ENCODE data around the gene LRP8. TPM values are rescaled to one million over a fixed set of nuclear protein-coding genes. Genes with fewer than 3 reads are reported as not detected.

LRP8 gene
- total and polyA plus RNA-seq, 4 donors = 0.15 to 0.75 (median 0.29) TPM

- TF ChIP-seq CTCF (IDR thresholded peaks at IDR 0.05; ENCODE audit: low read depth, low read length, missing input control) (no peak), YY1 (IDR thresholded peaks at IDR 0.05) (no peak), RAD21 (IDR thresholded peaks at IDR 0.05) (no peak)
These were observed 12.8 kb downstream of the LRP8 start (continued) for GRCh38 chr1:53315046-53315445.

GRCh38 chr1:53314606-53315005 is 13.3 kb downstream of the LRP8 start:
- DNase-seq (ENCODE audit: low spot score) = no peak
- Histone ChIP-seq H3K27ac (ENCODE audit: low read depth in 1 of 2, low read length in 2 of 2) (no peak overlapping the region), H3K9ac (ENCODE audit: low read depth in 1 of 2, low read length in 2 of 2) (no peak overlapping the region), H3K36me3 (ENCODE audit: control insufficient read depth in 4 of 4, insufficient read depth in 3 of 4, low read depth in 1 of 4, low read length in 3 of 4) (no peaks in the 10 kb centered on the region), H3K4me3 (ENCODE audit: low read depth in 1 of 3, low read length in 3 of 3) (no peak overlapping the region), H3K4me1 (ENCODE audit: control insufficient read depth in 4 of 4, insufficient read depth in 4 of 4, low read length in 3 of 4) (no peaks in the 10 kb centered on the region), H3K9me3 (ENCODE audit: control insufficient read depth in 4 of 4, low read length in 3 of 4) (no peaks in the 10 kb centered on the region), H3K27me3 (ENCODE audit: control insufficient read depth in 4 of 4, insufficient read depth in 4 of 4, low read length in 3 of 4) (peaks cover 0 to 2% (median 0%) of the 10 kb centered on the region in 4 donors)
- WGBS = 94% methylated on average over 7 of the region's 7 CpGs
- TF ChIP-seq HNF4G (IDR thresholded peaks at IDR 0.05) (no peak), FOXA2 (IDR thresholded peaks at IDR 0.05) (no peak), SP1 (IDR thresholded peaks at IDR 0.05) (no peak), RXRA (IDR thresholded peaks at IDR 0.05) (no peak), REST (IDR thresholded peaks at IDR 0.05) (no peak), RAD21 (IDR thresholded peaks at IDR 0.05) (no peak), EGR1 (IDR thresholded peaks at IDR 0.05; ENCODE audit: low read depth in 2 of 2) (no peak), ZBTB33 (IDR thresholded peaks at IDR 0.05) (no peak), JUND (IDR thresholded peaks at IDR 0.05) (no peak), ATF3 (IDR thresholded peaks at IDR 0.05) (no peak), FOXA1 (IDR thresholded peaks at IDR 0.05) (no peak), YY1 (IDR thresholded peaks at IDR 0.05) (no peak)

- no peak for DNase-seq (ENCODE audit: low spot score)
- H3K36me3 ChIP-seq (ENCODE audit: control insufficient read depth in 4 of 4, insufficient read depth in 3 of 4, low read depth in 1 of 4, low read length in 3 of 4) = no peaks in the 10 kb centered on the region
- TF ChIP-seq EGR1 (IDR thresholded peaks at IDR 0.05; ENCODE audit: low read depth in 2 of 2) = no peak
- no peak for TF ChIP-seq FOXA2 (IDR thresholded peaks at IDR 0.05)
- no peak for TF ChIP-seq REST (IDR thresholded peaks at IDR 0.05)
- no peak for TF ChIP-seq HNF4A (conservative IDR thresholded peaks at IDR 0.05)
- TF ChIP-seq RXRA (IDR thresholded peaks at IDR 0.05) = no peak
- TF ChIP-seq MAX (IDR thresholded peaks at IDR 0.05) = no peak
- no peak for TF ChIP-seq ZBTB33 (IDR thresholded peaks at IDR 0.05)
These were observed 13.8 kb downstream of the LRP8 start for GRCh38 chr1:53314096-53314495.

More at GRCh38 chr1:53314096-53314495, 13.8 kb downstream of the LRP8 start:
- 94% methylated on average over 7 of the region's 7 CpGs for whole genome bisulfite sequencing
- H3K9ac ChIP-seq (ENCODE audit: low read depth in 1 of 2, low read length in 2 of 2) = no peak overlapping the region
- no peaks in the 10 kb centered on the region for H3K9me3 ChIP-seq (ENCODE audit: control insufficient read depth in 4 of 4, low read length in 3 of 4)
- H3K27me3 ChIP-seq (ENCODE audit: control insufficient read depth in 4 of 4, insufficient read depth in 4 of 4, low read length in 3 of 4) = peaks cover 0 to 2% (median 0%) of the 10 kb centered on the region in 4 donors
- H3K27ac ChIP-seq (ENCODE audit: low read depth in 1 of 2, low read length in 2 of 2) = no peak overlapping the region
- no peak overlapping the region for H3K4me3 ChIP-seq (ENCODE audit: low read depth in 1 of 3, low read length in 3 of 3)
- H3K4me1 ChIP-seq (ENCODE audit: control insufficient read depth in 4 of 4, insufficient read depth in 4 of 4, low read length in 3 of 4) = no peaks in the 10 kb centered on the region
